ENCODE data around the gene HNF4A.

HNF4A gene

GRCh38 chr20:44355498-44356352 is at the start of gene HNF4A:
HNF4A (plus strand) TSS chr20:44355699; CDS start chr20:44355805, 106 bp downstream.
- no peak for TF ChIP-seq CTCF (conservative IDR thresholded peaks at IDR 0.05; ENCODE audit: low read depth, low read length)
- no peak within 1 kb of the TSS for H3K4me3 ChIP-seq (ENCODE audit: low read length)
- no peak for DNase-seq (ENCODE audit: low read depth)

- no peak overlapping the region for H3K4me3 ChIP-seq (ENCODE audit: low read length)
- no peak for TF ChIP-seq CTCF (conservative IDR thresholded peaks at IDR 0.05; ENCODE audit: low read depth, low read length)
- DNase-seq (ENCODE audit: low read depth): no peak
Measured at GRCh38 chr20:44306927-44307326, 48.6 kb upstream of the HNF4A start.

GRCh38 chr20:44309763-44310663 is 45.5 kb upstream of the HNF4A start:
- H3K4me3 ChIP-seq (ENCODE audit: low read length): peak overlapping the region; percentile 93
- TF ChIP-seq CTCF (conservative IDR thresholded peaks at IDR 0.05; ENCODE audit: low read depth, low read length): no peak
- DNase-seq (ENCODE audit: low read depth): no peak

- H3K4me3 ChIP-seq (ENCODE audit: low read length): peak within 1 kb of the TSS; percentile 93
- TF ChIP-seq CTCF (conservative IDR thresholded peaks at IDR 0.05; ENCODE audit: low read depth, low read length): peak; percentile 89
- peak; percentile 75 for DNase-seq (ENCODE audit: low read depth)
Measured at GRCh38 chr20:44310664-44311639, 44.5 kb upstream of the HNF4A start, which contains the start of gene FITM2. FITM2 (minus strand) TSS chr20:44311202; CDS start chr20:44311148, 54 bp downstream.

DNA sequence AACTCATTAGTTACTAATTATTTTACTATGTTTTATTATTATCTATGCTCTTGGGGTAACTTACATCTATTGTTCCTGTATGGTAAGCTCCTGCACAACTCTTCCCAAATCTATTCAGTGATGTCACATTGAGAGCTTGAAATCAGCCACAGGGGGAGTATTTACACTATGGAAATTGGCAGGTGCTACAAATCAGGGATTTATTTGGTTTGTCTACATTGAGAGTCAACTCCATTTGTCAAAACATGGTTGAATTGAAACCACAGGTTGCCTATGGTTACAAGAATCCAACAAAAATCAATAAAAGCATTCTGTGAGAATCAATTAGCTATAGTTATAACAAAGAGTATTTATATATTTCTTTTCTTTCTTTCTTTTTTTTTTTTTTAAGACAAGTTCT is 40.6 kb upstream of the HNF4A start:
- no peak overlapping the region for H3K4me3 ChIP-seq (ENCODE audit: low read length)
- DNase-seq (ENCODE audit: low read depth): no peak
- TF ChIP-seq CTCF (conservative IDR thresholded peaks at IDR 0.05; ENCODE audit: low read depth, low read length): no peak

DNA sequence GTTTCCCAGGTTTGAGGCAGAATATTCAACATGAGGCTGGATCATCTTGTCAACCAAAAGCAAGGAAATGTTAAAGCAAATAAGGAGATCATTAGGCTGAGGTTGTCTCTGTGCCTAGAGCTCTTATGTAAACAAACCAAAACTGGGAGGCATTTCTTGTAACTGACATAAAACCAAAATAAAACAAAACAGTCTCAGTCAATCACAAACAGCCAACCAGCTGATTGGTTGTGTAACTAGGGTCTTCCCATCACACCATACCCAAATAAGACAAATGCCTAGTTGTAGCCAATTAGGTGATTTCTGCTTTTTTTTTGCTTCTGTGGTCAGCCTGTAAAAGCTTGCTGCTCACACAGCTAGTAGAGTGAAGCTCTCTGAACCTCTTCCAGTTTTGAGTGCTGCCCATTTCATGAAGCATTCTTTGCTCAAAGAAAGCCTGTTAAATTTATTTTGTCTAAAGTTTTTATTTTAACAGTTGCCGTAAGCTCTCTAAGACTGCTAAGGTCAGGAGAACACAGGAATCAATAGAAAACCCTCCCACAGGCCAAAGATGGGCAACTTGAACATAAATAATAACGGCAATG is 35.6 kb upstream of the HNF4A start:
- DNase-seq (ENCODE audit: low read depth): no peak
- TF ChIP-seq CTCF (conservative IDR thresholded peaks at IDR 0.05; ENCODE audit: low read depth, low read length): no peak

More for the DNA sequence above, 35.6 kb upstream of the HNF4A start:
- no peak overlapping the region for H3K4me3 ChIP-seq (ENCODE audit: low read length)
